OCI-LY1 (cell line): ENCODE measurements around the gene PPP1R17.

ENCODE experiments used
- H2AFZ ChIP-seq: fragments of 200-600 bp; sonication (generic), shearing (Covaris generic); 2 replicates; pipeline ENCODE4 v1.6.0; 2014; ENCODE audit warnings: antibody characterized with exemption, mild to moderate bottlenecking, low read length
- H3F3A ChIP-seq: fragments of 200-600 bp; sonication (generic), shearing (Covaris generic); 2 replicates; pipeline ENCODE4 v1.6.0; 2014; ENCODE audit warnings: mild to moderate bottlenecking, antibody characterized with exemption, low read length, moderate library complexity; ENCODE audit not compliant: insufficient read depth
- H3K27ac ChIP-seq: fragments of 200-600 bp; sonication (generic); 2 replicates; pipeline ENCODE4 v1.5.1; 2014; ENCODE audit warnings: low read length, mixed run types, mild to moderate bottlenecking, low read depth; ENCODE audit not compliant: poor library complexity, severe bottlenecking
- H3K27me3 ChIP-seq: fragments of 200-600 bp; sonication (generic); 2 replicates; pipeline ENCODE4 v1.6.0; 2014; ENCODE audit warnings: antibody characterized with exemption, mild to moderate bottlenecking, low read length, moderate library complexity; ENCODE audit not compliant: insufficient read depth
- H3K36me3 ChIP-seq: fragments of 200-600 bp; sonication (generic); 2 replicates; pipeline ENCODE4 v1.6.1; 2014; ENCODE audit warnings: mild to moderate bottlenecking, antibody characterized with exemption, low read length, moderate library complexity, mixed read lengths; ENCODE audit not compliant: insufficient read depth
- H3K4me1 ChIP-seq: fragments of 200-600 bp; sonication (generic); 2 replicates; pipeline ENCODE4 v1.5.1; 2014; ENCODE audit warnings: mild to moderate bottlenecking, low read length, moderate library complexity; ENCODE audit not compliant: insufficient read depth, severe bottlenecking
- H3K4me2 ChIP-seq: fragments of 200-600 bp; sonication (generic), shearing (Covaris generic); 2 replicates; pipeline ENCODE4 v1.6.1; 2014; ENCODE audit warnings: low read length
- H3K4me3 ChIP-seq: fragments of 200-600 bp; sonication (generic); 2 replicates; pipeline ENCODE4 v1.5.1; 2014; ENCODE audit warnings: low read length, low read depth, mild to moderate bottlenecking, mixed read lengths; ENCODE audit not compliant: poor library complexity, severe bottlenecking
- H3K79me2 ChIP-seq: fragments of 200-600 bp; shearing (Covaris generic); 2 replicates; pipeline ENCODE4 v1.6.1; 2016; ENCODE audit warnings: mixed run types, low read length, mixed read lengths; ENCODE audit not compliant: insufficient read depth
- H3K9ac ChIP-seq: fragments of 200-600 bp; sonication (generic), shearing (Covaris generic); 2 replicates; pipeline ENCODE4 v1.6.1; 2014; ENCODE audit warnings: mild to moderate bottlenecking, low read length, mixed read lengths
- H3K9me2 ChIP-seq: fragments of 200-600 bp; sonication (generic), shearing (Covaris generic); 2 replicates; pipeline ENCODE4 v1.6.1; 2014; ENCODE audit warnings: low read depth, mild to moderate bottlenecking, low read length, mixed read lengths
- H3K9me3 ChIP-seq: fragments of 200-600 bp; shearing (Covaris generic); 2 replicates; pipeline ENCODE4 v1.6.1; 2014; ENCODE audit warnings: low read length, mixed read lengths
- H4K20me1 ChIP-seq: fragments of 200-600 bp; sonication (generic), shearing (Covaris generic); 2 replicates; pipeline ENCODE4 v1.6.0; 2016; ENCODE audit warnings: mild to moderate bottlenecking, low read length; ENCODE audit not compliant: insufficient read depth
- CTCF ChIP-seq: fragments of 200-600 bp; sonication (generic), shearing (Covaris generic); IDR thresholded peaks from 2 replicates; pipeline ENCODE4 v1.5.1; 2017; ENCODE audit warnings: mild to moderate bottlenecking, antibody characterized with exemption, low read length, moderate library complexity, mixed read lengths
- EZH2 ChIP-seq: fragments of 200-600 bp; sonication (generic), shearing (Covaris generic); IDR thresholded peaks from 2 replicates; pipeline ENCODE4 v1.8.0; 2017; ENCODE audit warnings: borderline replicate concordance, mixed run types, mild to moderate bottlenecking, antibody characterized with exemption, low read length, moderate library complexity, mixed read lengths

The PPP1R17 gene

GRCh38 chr7:31707089-31707488 lies 20.1 kb downstream of the PPP1R17 start:
- Histone ChIP-seq H3K9ac (no peak overlapping the region), H2AFZ (no peak overlapping the region), H3K9me2 (no peaks in the 10 kb centered on the region), H4K20me1 (no peaks in the 10 kb centered on the region), H3F3A (no peaks in the 10 kb centered on the region), H3K9me3 (no peaks in the 10 kb centered on the region), H3K36me3 (no peaks in the 10 kb centered on the region), H3K27ac (no peak overlapping the region), H3K79me2 (no peaks in the 10 kb centered on the region), H3K27me3 (no peaks in the 10 kb centered on the region), H3K4me1 (no peaks in the 10 kb centered on the region), H3K4me3 (no peak overlapping the region), H3K4me2 (no peak overlapping the region)
- TF ChIP-seq EZH2 (no peak), CTCF (no peak)

- Histone ChIP-seq H3K9me3 (no peaks in the 10 kb centered on the region), H2AFZ (no peak overlapping the region), H3K27me3 (no peaks in the 10 kb centered on the region), H3K27ac (no peak overlapping the region), H4K20me1 (no peaks in the 10 kb centered on the region), H3K9me2 (no peaks in the 10 kb centered on the region), H3K79me2 (no peaks in the 10 kb centered on the region), H3K4me3 (no peak overlapping the region), H3K9ac (no peak overlapping the region), H3K4me1 (no peaks in the 10 kb centered on the region), H3F3A (no peaks in the 10 kb centered on the region), H3K36me3 (no peaks in the 10 kb centered on the region), H3K4me2 (no peak overlapping the region)
- TF ChIP-seq EZH2 (no peak), CTCF (no peak)
Measured at GRCh38 chr7:31710171-31710570, 23.2 kb downstream of the PPP1R17 start.

GRCh38 chr7:31716355-31716754 lies 29.3 kb downstream of the PPP1R17 start:
- Histone ChIP-seq H3K36me3 (no peaks in the 10 kb centered on the region), H3K4me1 (no peaks in the 10 kb centered on the region), H3K9ac (no peak overlapping the region), H3K4me3 (no peak overlapping the region), H3K4me2 (no peak overlapping the region), H2AFZ (no peak overlapping the region), H4K20me1 (no peaks in the 10 kb centered on the region), H3F3A (no peaks in the 10 kb centered on the region), H3K79me2 (no peaks in the 10 kb centered on the region), H3K9me3 (no peaks in the 10 kb centered on the region), H3K9me2 (no peaks in the 10 kb centered on the region), H3K27ac (no peak overlapping the region), H3K27me3 (no peaks in the 10 kb centered on the region)
- no peak for TF ChIP-seq EZH2
- TF ChIP-seq CTCF = no peak
